MM.1S (cell line): ENCODE data around the gene PLPPR3.

Source experiments
- DNase-seq: peaks from one replicate; pipeline ENCODE4 v3.0.0-alpha.2; 2015
- H2AFZ ChIP-seq: fragments of 300-600 bp; sonication (generic); 2 replicates; pipeline ENCODE4 v1.6.0; 2016; ENCODE audit warnings: antibody characterized with exemption, low read length
- H3F3A ChIP-seq: fragments of 300-600 bp; sonication (generic); 2 replicates; pipeline ENCODE4 v1.6.1; 2016; ENCODE audit warnings: mild to moderate bottlenecking, antibody characterized with exemption, low read length, moderate library complexity, mixed read lengths; ENCODE audit not compliant: insufficient read depth
- H3K27ac ChIP-seq: fragments of 300-600 bp; sonication (generic); 2 replicates; pipeline ENCODE4 v1.5.1; 2016; ENCODE audit warnings: mild to moderate bottlenecking, low read length
- H3K27me3 ChIP-seq: fragments of 300-600 bp; sonication (generic); replicated peaks from 2 replicates; pipeline ENCODE4 v1.6.0; 2016; ENCODE audit warnings: low read length; ENCODE audit not compliant: insufficient read depth
- H3K36me3 ChIP-seq: fragments of 300-600 bp; sonication (generic); replicated peaks from 2 replicates; pipeline ENCODE4 v1.6.1; 2016; ENCODE audit warnings: mild to moderate bottlenecking, low read length, mixed read lengths; ENCODE audit not compliant: insufficient read depth
- H3K4me1 ChIP-seq: fragments of 300-600 bp; sonication (generic); 2 replicates; pipeline ENCODE4 v1.6.1; 2016; ENCODE audit warnings: low read length, mixed read lengths
- H3K4me2 ChIP-seq: fragments of 300-600 bp; sonication (generic); 2 replicates; pipeline ENCODE4 v1.6.0; 2016; ENCODE audit warnings: low read depth, low read length
- H3K4me3 ChIP-seq: fragments of 300-600 bp; sonication (generic); 2 replicates; pipeline ENCODE4 v1.5.1; 2016; ENCODE audit warnings: low read length, mixed read lengths
- H3K79me2 ChIP-seq: fragments of 300-600 bp; sonication (generic); 2 replicates; pipeline ENCODE4 v1.6.1; 2016; ENCODE audit warnings: mixed run types, low read length, mixed read lengths
- H3K9ac ChIP-seq: fragments of 300-600 bp; sonication (generic); 2 replicates; pipeline ENCODE4 v1.6.1; 2016; ENCODE audit warnings: low read length, mixed read lengths
- H3K9me2 ChIP-seq: fragments of 300-600 bp; sonication (generic); replicated peaks from 2 replicates; pipeline ENCODE4 v1.6.1; 2016; ENCODE audit warnings: mild to moderate bottlenecking, low read length, mixed read lengths; ENCODE audit not compliant: insufficient read depth
- H3K9me3 ChIP-seq: fragments of 300-600 bp; sonication (generic); replicated peaks from 2 replicates; pipeline ENCODE4 v1.6.1; 2016; ENCODE audit warnings: mild to moderate bottlenecking, low read length, mixed read lengths; ENCODE audit not compliant: insufficient read depth
- H4K20me1 ChIP-seq: fragments of 300-600 bp; sonication (generic); 2 replicates; pipeline ENCODE4 v1.6.1; 2016; ENCODE audit warnings: mild to moderate bottlenecking, low read length, moderate library complexity, mixed read lengths; ENCODE audit not compliant: insufficient read depth
- EZH2 ChIP-seq: fragments of 300-600 bp; sonication (generic); optimal IDR thresholded peaks from 2 replicates; pipeline ENCODE3; 2017; ENCODE audit warnings: low read depth, mild to moderate bottlenecking, antibody characterized with exemption, low read length, mixed read lengths
- EZH2phosphoT487 ChIP-seq: fragments of 300-600 bp; sonication (generic); IDR thresholded peaks from 2 replicates; pipeline ENCODE4 v1.6.1; 2018; ENCODE audit warnings: antibody characterized with exemption, low read length
- TF ChIP-seq, protein P1 (sequence below): fragments of 300-600 bp; sonication (generic); IDR thresholded peaks from 2 replicates; pipeline ENCODE4 v1.5.1; 2016; ENCODE audit warnings: antibody characterized with exemption, low read length, mixed read lengths

PLPPR3 gene

DNA sequence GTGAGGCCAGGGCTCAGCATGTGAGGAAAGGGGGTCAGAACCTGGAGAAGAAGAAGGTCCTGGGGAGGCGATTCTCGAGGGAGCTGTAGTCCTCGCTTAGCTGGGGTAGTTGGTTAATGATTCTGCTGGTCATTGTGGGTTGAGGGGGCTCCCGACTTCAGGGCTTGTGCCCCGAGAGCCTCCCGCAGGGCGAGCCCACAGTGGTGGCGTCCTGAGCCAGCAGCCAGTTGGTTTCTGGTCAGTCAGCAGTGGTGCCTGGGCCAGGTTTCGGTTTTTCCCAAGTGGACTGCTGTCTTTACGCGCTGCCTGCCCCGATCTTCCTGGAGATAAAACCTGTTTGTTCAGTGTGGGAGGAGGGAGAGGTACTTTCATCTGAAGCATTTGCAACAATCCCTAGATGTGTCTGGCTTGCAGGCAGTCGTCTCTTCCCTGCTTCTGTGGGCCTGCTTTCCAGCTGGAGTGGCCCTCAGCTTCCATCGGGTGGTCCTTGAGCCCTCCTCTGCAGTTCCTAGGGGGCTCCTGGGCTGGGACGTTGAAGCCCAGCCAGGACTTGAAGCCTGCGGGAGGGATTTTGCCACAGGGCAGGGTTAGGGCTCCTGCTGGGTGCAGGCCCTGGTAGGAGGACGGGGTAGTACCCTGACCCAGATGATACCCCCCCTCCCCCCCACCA is 21.3 kb downstream of the PLPPR3 start:
- no peaks in the 10 kb centered on the region for H3K27me3 ChIP-seq
- no peaks in the 10 kb centered on the region for H3F3A ChIP-seq
- no peaks in the 10 kb centered on the region for H3K9me3 ChIP-seq
- H3K9me2 ChIP-seq = no peaks in the 10 kb centered on the region
- peak overlapping the region; percentile 1; the same call in 1 of the 2 replicates for H3K4me2 ChIP-seq
- no peak overlapping the region for H3K4me3 ChIP-seq
- TF ChIP-seq EZH2 (no peak), EZH2phosphoT487 (no peak)
- TF ChIP-seq, protein P1, sequence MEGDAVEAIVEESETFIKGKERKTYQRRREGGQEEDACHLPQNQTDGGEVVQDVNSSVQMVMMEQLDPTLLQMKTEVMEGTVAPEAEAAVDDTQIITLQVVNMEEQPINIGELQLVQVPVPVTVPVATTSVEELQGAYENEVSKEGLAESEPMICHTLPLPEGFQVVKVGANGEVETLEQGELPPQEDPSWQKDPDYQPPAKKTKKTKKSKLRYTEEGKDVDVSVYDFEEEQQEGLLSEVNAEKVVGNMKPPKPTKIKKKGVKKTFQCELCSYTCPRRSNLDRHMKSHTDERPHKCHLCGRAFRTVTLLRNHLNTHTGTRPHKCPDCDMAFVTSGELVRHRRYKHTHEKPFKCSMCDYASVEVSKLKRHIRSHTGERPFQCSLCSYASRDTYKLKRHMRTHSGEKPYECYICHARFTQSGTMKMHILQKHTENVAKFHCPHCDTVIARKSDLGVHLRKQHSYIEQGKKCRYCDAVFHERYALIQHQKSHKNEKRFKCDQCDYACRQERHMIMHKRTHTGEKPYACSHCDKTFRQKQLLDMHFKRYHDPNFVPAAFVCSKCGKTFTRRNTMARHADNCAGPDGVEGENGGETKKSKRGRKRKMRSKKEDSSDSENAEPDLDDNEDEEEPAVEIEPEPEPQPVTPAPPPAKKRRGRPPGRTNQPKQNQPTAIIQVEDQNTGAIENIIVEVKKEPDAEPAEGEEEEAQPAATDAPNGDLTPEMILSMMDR = no peak
- no peak overlapping the region for H2AFZ ChIP-seq
- H3K9ac ChIP-seq = no peak overlapping the region
- peaks cover 55% of the 10 kb centered on the region for H3K36me3 ChIP-seq
- H3K79me2 ChIP-seq = peaks cover 80% of the 10 kb centered on the region
- H3K27ac ChIP-seq = no peak overlapping the region
- peaks cover 72% of the 10 kb centered on the region for H4K20me1 ChIP-seq
- no peak for DNase-seq
- peaks cover 9% of the 10 kb centered on the region for H3K4me1 ChIP-seq

DNA sequence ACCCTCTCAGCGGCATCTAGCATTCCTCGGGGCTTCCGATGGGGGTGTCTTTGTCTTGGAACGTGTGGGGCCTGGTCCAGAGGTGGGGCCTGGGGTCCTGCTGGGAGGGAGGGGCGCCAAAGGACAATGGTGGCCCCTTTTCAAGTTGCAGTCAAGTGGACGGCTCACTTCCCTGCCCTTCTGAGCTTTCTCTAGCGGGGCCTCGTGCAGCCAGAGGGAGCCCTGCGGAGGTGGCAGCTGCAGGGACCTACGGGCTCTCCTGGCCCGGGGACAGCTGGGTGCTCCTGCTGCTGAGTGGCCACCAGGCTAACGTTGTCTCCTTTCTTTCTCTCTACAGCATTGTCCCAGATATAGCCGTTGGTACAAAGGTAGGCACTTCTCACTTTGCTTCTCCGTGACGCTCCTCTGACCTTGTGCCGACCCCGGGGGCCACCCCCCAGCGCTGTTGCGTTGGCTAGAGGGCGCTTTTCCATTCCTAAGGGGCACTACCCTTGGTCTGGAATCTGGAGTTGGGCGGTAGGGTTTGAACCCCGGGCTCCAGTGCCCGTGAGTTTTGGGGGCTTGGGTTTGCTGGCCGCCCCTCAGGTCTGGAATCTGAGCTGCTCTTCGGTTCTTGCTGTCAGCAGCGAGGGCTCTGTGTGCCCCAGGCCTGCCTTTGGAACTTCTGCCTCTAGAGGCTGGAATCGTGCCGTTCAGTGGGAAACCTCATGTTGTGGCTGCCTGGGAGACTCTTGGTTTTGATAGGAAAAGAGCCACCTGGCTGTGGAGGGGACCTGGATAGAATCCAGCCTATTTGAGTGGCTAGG is 22.5 kb downstream of the PLPPR3 start:
- Histone ChIP-seq H3K27ac (no peak overlapping the region), H3K4me3 (peak overlapping the region; percentile 86), H3K4me2 (peak overlapping the region; percentile 85), H3K79me2 (peaks cover 68% of the 10 kb centered on the region), H3K9me2 (no peaks in the 10 kb centered on the region), H4K20me1 (peaks cover 63% of the 10 kb centered on the region), H3K27me3 (no peaks in the 10 kb centered on the region), H3K9me3 (no peaks in the 10 kb centered on the region), H3K4me1 (peaks cover 9% of the 10 kb centered on the region), H3K36me3 (peaks cover 43% of the 10 kb centered on the region), H3F3A (no peaks in the 10 kb centered on the region), H2AFZ (no peak overlapping the region), H3K9ac (peak overlapping the region; percentile 78; the same call in 1 of the 2 replicates)
- DNase-seq = no peak
- no peak for TF ChIP-seq EZH2phosphoT487
- TF ChIP-seq, protein P1 = 0 out of 2 replicates have a peak, but pooled peaks have one; percentile 2

DNA sequence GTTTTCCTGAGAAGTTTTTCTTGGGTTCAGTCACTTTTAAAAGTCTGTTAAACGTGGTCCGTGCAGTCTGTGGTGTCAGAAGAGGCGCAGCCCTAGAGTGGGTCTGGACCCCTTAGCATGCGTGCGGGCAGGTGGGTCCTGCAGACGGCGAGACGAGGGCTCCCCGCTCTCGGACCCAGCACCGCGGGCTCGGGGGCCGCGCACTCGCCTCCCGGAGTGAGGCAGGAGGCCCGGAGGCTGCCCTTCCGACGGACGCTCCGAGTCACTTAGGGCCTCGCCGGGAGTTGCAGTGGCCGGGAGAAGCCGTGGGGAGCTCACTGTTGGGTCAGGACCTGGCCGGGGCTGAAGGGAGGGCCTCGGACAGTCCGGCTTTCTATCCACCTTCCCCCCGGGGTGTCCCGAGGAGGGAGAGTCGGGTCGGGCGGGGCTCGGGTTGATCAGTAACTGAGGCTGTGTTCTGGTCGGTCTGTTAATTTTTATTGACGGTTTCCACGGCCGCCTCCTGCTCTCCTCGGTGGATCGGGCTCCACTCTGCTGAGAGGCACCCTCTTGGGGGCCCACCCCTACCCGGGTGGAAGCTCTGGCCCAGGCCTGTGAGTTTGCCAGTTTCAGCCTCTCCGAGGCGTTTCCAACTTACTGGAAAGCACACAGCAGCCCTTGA is 23.2 kb downstream of the PLPPR3 start:
- peaks cover 36% of the 10 kb centered on the region for H3K36me3 ChIP-seq
- H3K79me2 ChIP-seq = peaks cover 60% of the 10 kb centered on the region
- no peaks in the 10 kb centered on the region for H3F3A ChIP-seq
- peak overlapping the region; percentile 78 for H3K9ac ChIP-seq
- peak overlapping the region; percentile 86 for H3K4me3 ChIP-seq
- H3K9me2 ChIP-seq = no peaks in the 10 kb centered on the region
- H3K27me3 ChIP-seq = 0 out of 2 replicates have a peak, but pooled peaks cover 1% of the 10 kb centered on the region
- no peak for TF ChIP-seq EZH2
- no peak for TF ChIP-seq EZH2phosphoT487
- TF ChIP-seq, protein P1 = no peak
- peak overlapping the region; percentile 85 for H3K4me2 ChIP-seq
- H4K20me1 ChIP-seq = peaks cover 56% of the 10 kb centered on the region
- H2AFZ ChIP-seq = no peak overlapping the region
- DNase-seq = no peak
- H3K4me1 ChIP-seq = peaks cover 9% of the 10 kb centered on the region
- H3K27ac ChIP-seq = peak overlapping the region; percentile 18; the same call in 1 of the 2 replicates
- no peaks in the 10 kb centered on the region for H3K9me3 ChIP-seq
